ENCODE results near the gene TOLLIP. TPM values are rescaled to one million over a fixed set of nuclear protein-coding genes. Genes with fewer than 3 reads are reported as not detected.

TOLLIP gene
- total RNA-seq, 1 experiment from 2014 or later: 53.4 TPM

DNA sequence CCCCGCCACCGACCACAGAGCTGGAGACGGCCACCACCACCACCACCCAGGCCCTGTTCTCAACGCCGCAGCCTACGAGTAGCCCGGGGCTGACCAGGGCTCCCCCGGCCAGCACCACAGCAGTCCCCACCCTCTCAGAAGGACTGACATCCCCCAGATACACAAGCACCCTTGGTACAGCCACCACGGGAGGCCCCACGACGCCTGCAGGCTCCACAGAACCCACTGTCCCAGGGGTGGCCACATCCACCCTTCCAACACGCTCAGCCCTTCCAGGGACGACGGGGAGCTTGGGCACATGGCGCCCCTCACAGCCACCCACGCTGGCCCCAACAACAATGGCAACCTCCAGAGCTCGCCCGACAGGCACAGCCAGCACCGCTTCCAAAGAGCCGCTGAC, 67.7 kb downstream of the TOLLIP start:
- peaks cover 13% of the 10 kb centered on the region for H3K36me3 Mint-ChIP-seq (ENCODE audit: insufficient read depth, unreplicated experiment)
- no peak overlapping the region for H3K27ac Mint-ChIP-seq (ENCODE audit: unreplicated experiment)
- no peak for DNase-seq
- intact Hi-C loops (cut with micrococcal nuclease; ENCODE audit: unreplicated experiment): no loop called here
- peaks cover 3% of the 10 kb centered on the region for H3K9me3 Mint-ChIP-seq (ENCODE audit: low read depth, unreplicated experiment)
- peaks cover 9% of the 10 kb centered on the region for H3K4me1 Mint-ChIP-seq (ENCODE audit: low read depth, unreplicated experiment)
- no peaks in the 10 kb centered on the region for H3K27me3 Mint-ChIP-seq (ENCODE audit: unreplicated experiment)
- TF ChIP-seq CTCF (IDR thresholded peaks at IDR 0.05; ENCODE audit: unreplicated experiment): no peak
- CTCF ChIA-PET: no interaction called here
- no peak overlapping the region for H3K4me3 Mint-ChIP-seq (ENCODE audit: low read depth, unreplicated experiment)
- BruUV-seq (replicated peaks): no TSS peak

GRCh38 chr11:1240771-1241170, 68.7 kb downstream of the TOLLIP start:
- Mint-ChIP-seq H3K27me3 (ENCODE audit: unreplicated experiment) (no peaks in the 10 kb centered on the region), H3K4me3 (ENCODE audit: low read depth, unreplicated experiment) (no peak overlapping the region), H3K36me3 (ENCODE audit: insufficient read depth, unreplicated experiment) (peaks cover 13% of the 10 kb centered on the region), H3K27ac (ENCODE audit: unreplicated experiment) (no peak overlapping the region), H3K4me1 (ENCODE audit: low read depth, unreplicated experiment) (peaks cover 9% of the 10 kb centered on the region), H3K9me3 (ENCODE audit: low read depth, unreplicated experiment) (peaks cover 3% of the 10 kb centered on the region)
- TF ChIP-seq CTCF (IDR thresholded peaks at IDR 0.05; ENCODE audit: unreplicated experiment): no peak
- no peak for DNase-seq
- BruUV-seq (replicated peaks): no TSS peak
- CTCF ChIA-PET: no interaction called here
- intact Hi-C loops (cut with micrococcal nuclease; ENCODE audit: unreplicated experiment): no loop called here

DNA sequence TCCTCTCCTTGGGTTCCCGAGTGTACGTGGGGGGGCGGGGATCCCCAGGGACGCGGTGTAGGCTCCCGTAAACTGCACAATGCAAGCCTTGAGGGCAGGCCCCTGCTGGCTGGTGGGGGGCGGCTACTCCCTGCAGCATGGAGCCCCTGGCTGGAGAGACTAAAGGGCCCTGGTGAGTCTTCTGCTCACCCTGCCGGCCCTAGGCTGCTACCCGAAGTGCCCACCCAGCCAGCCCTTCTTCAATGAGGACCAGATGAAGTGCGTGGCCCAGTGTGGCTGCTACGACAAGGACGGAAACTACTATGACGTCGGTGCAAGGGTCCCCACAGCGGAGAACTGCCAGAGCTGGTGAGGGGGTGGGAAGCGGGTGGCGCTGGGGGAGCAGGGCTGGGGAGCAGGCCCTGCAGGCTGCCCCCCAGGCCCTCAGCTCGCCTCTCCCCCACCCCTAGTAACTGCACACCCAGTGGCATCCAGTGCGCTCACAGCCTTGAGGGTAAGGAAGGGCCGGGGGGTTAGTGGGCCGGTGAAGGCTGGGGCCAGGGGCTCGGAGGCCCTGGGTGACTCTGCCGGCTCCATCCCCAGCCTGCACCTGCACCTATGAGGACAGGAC, 69.7 kb downstream of the TOLLIP start:
- CTCF ChIA-PET: no interaction called here
- Mint-ChIP-seq H3K9me3 (ENCODE audit: low read depth, unreplicated experiment) (peaks cover 3% of the 10 kb centered on the region), H3K4me1 (ENCODE audit: low read depth, unreplicated experiment) (peaks cover 9% of the 10 kb centered on the region), H3K27ac (ENCODE audit: unreplicated experiment) (no peak overlapping the region), H3K36me3 (ENCODE audit: insufficient read depth, unreplicated experiment) (peaks cover 12% of the 10 kb centered on the region), H3K27me3 (ENCODE audit: unreplicated experiment) (no peaks in the 10 kb centered on the region), H3K4me3 (ENCODE audit: low read depth, unreplicated experiment) (no peak overlapping the region)
- no peak for DNase-seq
- no TSS peak for BruUV-seq (replicated peaks)
- no peak for TF ChIP-seq CTCF (IDR thresholded peaks at IDR 0.05; ENCODE audit: unreplicated experiment)
- intact Hi-C loops (cut with micrococcal nuclease; ENCODE audit: unreplicated experiment): loop anchor here (5.0 kb wide), 1 partner anchor 37 kb away; no protein-coding TSS in a partner anchor

- Mint-ChIP-seq H3K27ac (ENCODE audit: unreplicated experiment) (no peak overlapping the region), H3K36me3 (ENCODE audit: insufficient read depth, unreplicated experiment) (peaks cover 9% of the 10 kb centered on the region), H3K9me3 (ENCODE audit: low read depth, unreplicated experiment) (peaks cover 3% of the 10 kb centered on the region), H3K27me3 (ENCODE audit: unreplicated experiment) (no peaks in the 10 kb centered on the region), H3K4me1 (ENCODE audit: low read depth, unreplicated experiment) (peaks cover 9% of the 10 kb centered on the region), H3K4me3 (ENCODE audit: low read depth, unreplicated experiment) (no peak overlapping the region)
- BruUV-seq (replicated peaks): no TSS peak
- intact Hi-C loops (cut with micrococcal nuclease; ENCODE audit: unreplicated experiment): loop anchor here (5.0 kb wide), 1 partner anchor 37 kb away; no protein-coding TSS in a partner anchor
- TF ChIP-seq CTCF (IDR thresholded peaks at IDR 0.05; ENCODE audit: unreplicated experiment): no peak
- DNase-seq: no peak
- CTCF ChIA-PET: interaction anchor here (0.6 kb wide), 1 partner anchor 15 kb away, joined by 3 read pairs; no protein-coding TSS in a partner anchor
Observed at GRCh38 chr11:1238767-1239595, 70.5 kb downstream of the TOLLIP start.
